Subcutaneous adipose tissue (tissue), 4 donors: ENCODE data around the gene OSBPL9. TPM values are rescaled to one million over a fixed set of nuclear protein-coding genes. Genes with fewer than 3 reads are reported as not detected.

Experiments used
- total RNA-seq, 4 donors: library from RNA; depleted of rRNA; stranded (reverse); fragments of >200 nt; gene quantifications; one replicate each; pipeline ENCODE4 v1.1.0, GENCODE V29; 2016
- TF ChIP-seq, protein P1 (sequence below): fragments of 450-650 bp; IDR thresholded peaks from one replicate; pipeline ENCODE4 v1.5.1; 2016; ENCODE audit warnings: low read depth, mild to moderate bottlenecking, control low read depth, antibody characterized with exemption, moderate library complexity

Gene OSBPL9
- total RNA-seq, 4 donors from 2014 or later: 75.2 to 197 (median 96.6) TPM

DNA sequence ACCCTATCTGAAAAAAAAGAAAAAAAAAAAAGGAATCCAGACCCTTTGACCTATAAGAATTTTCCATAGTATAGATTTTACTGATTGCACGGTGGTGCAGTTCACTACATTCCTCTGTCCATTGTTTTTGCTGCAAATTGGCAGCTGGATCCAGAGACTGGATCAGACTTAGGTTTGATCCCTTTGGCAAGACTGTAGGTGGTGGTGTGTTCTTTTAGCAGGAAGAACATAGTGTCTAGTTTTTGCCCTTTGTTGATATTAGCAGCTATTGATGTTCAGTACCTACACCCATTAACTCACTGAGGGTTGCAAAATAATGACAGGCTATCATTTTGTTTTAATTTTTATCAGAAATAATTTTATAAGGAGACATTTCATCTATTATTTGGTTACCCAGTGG lies 37.1 kb downstream of the OSBPL9 start:
- TF ChIP-seq, protein P1, sequence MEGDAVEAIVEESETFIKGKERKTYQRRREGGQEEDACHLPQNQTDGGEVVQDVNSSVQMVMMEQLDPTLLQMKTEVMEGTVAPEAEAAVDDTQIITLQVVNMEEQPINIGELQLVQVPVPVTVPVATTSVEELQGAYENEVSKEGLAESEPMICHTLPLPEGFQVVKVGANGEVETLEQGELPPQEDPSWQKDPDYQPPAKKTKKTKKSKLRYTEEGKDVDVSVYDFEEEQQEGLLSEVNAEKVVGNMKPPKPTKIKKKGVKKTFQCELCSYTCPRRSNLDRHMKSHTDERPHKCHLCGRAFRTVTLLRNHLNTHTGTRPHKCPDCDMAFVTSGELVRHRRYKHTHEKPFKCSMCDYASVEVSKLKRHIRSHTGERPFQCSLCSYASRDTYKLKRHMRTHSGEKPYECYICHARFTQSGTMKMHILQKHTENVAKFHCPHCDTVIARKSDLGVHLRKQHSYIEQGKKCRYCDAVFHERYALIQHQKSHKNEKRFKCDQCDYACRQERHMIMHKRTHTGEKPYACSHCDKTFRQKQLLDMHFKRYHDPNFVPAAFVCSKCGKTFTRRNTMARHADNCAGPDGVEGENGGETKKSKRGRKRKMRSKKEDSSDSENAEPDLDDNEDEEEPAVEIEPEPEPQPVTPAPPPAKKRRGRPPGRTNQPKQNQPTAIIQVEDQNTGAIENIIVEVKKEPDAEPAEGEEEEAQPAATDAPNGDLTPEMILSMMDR: no peak

DNA sequence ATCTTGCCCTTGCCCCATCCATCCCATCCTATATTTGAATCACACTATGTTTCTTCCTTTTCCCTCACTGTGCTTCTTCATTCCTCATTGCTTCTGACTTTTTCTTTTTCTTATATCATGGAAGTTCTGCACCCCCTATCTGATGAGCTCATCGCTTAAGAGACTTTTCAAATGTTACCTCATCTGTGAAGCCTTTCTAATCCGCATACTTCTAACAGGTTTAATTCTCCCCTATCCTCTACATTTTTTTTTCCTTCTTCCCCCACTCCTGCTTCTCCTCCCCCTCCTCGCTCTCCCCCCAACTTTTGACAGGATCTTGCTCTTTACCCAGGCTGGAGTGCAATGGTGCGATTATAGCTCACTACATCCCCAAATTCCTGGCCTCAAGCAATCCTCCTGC lies 39.5 kb downstream of the OSBPL9 start:
- TF ChIP-seq, protein P1: no peak

DNA sequence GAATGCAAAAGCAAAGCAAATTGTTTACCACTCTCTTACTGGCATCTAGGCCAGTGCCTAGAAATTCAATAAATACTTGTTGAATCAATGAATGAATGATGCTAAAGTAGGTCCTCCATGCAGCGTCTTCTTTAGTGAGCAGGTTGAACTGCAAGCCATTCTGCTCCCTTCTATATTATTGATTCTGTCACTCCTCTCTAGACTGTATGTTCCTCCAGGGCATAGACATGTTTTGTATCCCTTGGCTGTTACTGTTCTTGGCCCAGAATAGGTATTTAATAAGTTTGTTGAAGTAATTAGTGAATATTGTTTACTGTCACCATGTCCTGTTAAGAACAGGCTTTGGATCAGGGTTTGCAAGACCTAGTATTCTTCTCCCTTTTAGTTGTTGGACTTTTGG lies 43.7 kb downstream of the OSBPL9 start:
- TF ChIP-seq, protein P1: no peak

DNA sequence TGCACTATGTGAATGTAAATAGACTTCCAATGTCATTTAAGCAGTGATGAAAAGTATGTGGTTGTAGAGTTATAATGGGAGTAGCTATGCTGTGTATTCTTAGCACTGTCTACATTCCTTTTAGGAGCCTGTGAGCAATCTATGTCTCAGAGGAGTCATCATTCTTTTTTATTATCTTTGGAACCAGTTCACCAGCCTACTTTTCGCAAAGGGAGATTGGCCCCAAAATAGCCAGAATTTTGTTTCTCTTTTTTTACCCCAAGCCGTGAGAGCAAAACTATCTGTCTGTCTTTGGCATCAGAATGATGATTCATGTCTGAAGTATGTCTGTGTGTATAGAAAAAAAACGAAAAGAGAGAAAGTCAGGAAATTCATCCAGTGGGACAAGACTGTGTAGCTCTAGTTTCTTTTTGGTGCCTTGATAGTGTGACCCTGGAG lies 44.2 kb downstream of the OSBPL9 start:
- TF ChIP-seq, protein P1: no peak

DNA sequence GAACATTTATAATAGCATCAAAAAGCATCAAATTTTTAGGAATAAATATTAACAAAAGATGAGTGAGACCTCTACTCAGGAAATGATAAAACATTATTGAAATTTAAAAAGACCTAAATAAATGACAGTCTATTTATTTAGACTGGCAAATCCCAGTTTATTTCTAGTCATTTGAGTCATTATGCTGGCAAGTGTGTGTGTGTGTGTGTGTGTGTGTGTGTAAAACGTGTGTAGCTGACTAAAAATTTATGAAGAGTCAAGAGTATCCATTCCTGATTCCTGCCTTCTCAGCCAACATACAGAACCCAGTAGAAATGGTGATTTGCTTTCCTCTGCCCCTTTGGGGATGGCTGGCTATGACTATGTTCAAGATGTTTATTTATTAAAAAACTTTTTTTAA lies 46.2 kb downstream of the OSBPL9 start:
- TF ChIP-seq, protein P1: no peak

DNA sequence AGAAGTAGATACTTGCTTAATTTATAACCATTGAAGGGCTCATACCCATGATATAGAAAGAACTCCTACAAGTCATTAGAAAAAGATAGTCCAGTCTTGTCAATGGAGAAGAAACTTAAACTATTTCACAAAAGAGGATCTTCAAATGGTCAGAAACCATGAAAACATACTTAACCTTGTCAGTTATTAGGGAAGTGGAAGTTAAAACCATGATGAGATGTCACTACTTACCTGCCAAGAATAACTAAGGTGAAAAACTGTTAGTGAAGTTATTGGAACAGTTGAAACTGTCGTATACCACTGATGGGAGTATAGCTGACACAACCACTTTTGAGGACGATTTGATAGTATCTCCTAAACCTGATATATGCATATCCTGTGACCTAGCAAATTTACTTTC lies 46.8 kb downstream of the OSBPL9 start:
- TF ChIP-seq, protein P1: no peak

DNA sequence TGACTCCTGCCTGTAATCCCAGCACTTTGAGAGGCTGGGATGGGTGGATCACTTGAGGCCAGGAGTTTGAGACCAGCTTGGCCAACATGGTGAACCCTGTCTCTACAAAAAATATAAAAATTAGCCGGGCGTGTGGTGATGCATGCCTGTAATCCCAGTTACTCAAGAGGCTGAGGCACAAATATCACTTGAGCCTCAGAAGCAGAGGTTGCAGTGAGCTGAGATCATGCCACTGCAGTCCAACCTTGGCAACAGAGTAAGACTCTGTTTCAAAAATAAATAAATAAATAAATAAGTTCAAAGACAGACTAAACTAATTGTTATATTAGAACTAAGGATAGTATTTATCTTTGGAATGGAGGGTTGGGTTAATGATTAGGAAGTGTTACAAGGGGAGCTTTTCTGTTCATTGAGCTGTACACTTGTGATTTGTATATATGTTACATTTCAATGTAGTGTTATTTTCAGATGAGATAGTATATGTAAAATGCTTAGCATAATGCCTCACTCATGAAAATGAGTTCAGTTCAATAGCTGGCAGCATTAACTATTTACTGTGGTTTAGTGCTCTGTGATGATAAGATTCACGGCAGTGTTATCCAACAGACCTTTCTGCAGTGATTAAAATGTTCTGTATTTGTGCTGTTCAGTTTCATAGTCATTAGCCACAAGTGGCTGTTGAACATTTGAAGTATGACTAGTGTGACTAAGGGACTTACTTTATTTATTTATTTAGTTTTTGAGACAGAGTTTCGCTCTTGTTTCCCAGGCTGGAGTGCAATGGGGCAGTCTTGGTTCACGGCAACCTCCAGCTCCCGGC lies 47.7 kb downstream of the OSBPL9 start:
- TF ChIP-seq, protein P1: no peak
